GM23248 (cell line): ENCODE results near the gene NVL. TPM values are rescaled to one million over a fixed set of nuclear protein-coding genes. Genes with fewer than 3 reads are reported as not detected.

Source experiments
- DNase-seq: peaks from one replicate; pipeline ENCODE4 v3.0.0-alpha.2; 2015
- H2AFZ ChIP-seq: fragments of 200-600 bp; sonication (generic); 2 replicates; pipeline ENCODE4 v1.6.1; 2016; ENCODE audit warnings: antibody characterized with exemption
- H3F3A ChIP-seq: fragments of 200-600 bp; sonication (generic); 2 replicates; pipeline ENCODE4 v1.6.1; 2016; ENCODE audit warnings: mild to moderate bottlenecking, antibody characterized with exemption, mixed run types; ENCODE audit not compliant: insufficient read depth
- H3K27ac ChIP-seq: fragments of 200-600 bp; sonication (generic); 2 replicates; pipeline ENCODE4 v1.5.1; 2016; ENCODE audit warnings: mild to moderate bottlenecking
- H3K27me3 ChIP-seq: fragments of 200-600 bp; sonication (generic); replicated peaks from 2 replicates; pipeline ENCODE4 v1.6.1; 2016; ENCODE audit warnings: mild to moderate bottlenecking; ENCODE audit not compliant: insufficient read depth
- H3K36me3 ChIP-seq: fragments of 200-600 bp; sonication (generic); 2 replicates; pipeline ENCODE4 v1.6.1; 2016; ENCODE audit warnings: low read depth, mild to moderate bottlenecking
- H3K4me1 ChIP-seq: fragments of 200-600 bp; sonication (generic); 2 replicates; pipeline ENCODE4 v1.6.1; 2016; ENCODE audit warnings: mild to moderate bottlenecking; ENCODE audit not compliant: insufficient read depth
- H3K4me2 ChIP-seq: fragments of 200-600 bp; sonication (generic); one replicate; pipeline ENCODE4 v1.6.1; 2016; ENCODE audit warnings: mild to moderate bottlenecking; ENCODE audit not compliant: unreplicated experiment
- H3K4me3 ChIP-seq: fragments of 200-600 bp; sonication (generic); 2 replicates; pipeline ENCODE4 v1.5.1; 2016; ENCODE audit warnings: mild to moderate bottlenecking
- H3K79me2 ChIP-seq: fragments of 200-600 bp; sonication (generic); 2 replicates; pipeline ENCODE4 v1.6.1; 2016; ENCODE audit warnings: mild to moderate bottlenecking; ENCODE audit not compliant: insufficient read depth
- H3K9ac ChIP-seq: fragments of 200-600 bp; sonication (generic); 2 replicates; pipeline ENCODE4 v1.6.1; 2016; ENCODE audit warnings: mild to moderate bottlenecking
- H3K9me2 ChIP-seq: fragments of 200-600 bp; sonication (generic); 2 replicates; pipeline ENCODE4 v1.6.1; 2016; ENCODE audit warnings: mixed run types, mild to moderate bottlenecking, moderate library complexity; ENCODE audit not compliant: insufficient read depth
- H3K9me3 ChIP-seq: fragments of 200-600 bp; sonication (generic); one replicate; pipeline ENCODE4 v1.6.1; 2017; ENCODE audit warnings: low read depth
- H4K20me1 ChIP-seq: fragments of 200-600 bp; sonication (generic); 2 replicates; pipeline ENCODE4 v1.6.0; 2016; ENCODE audit not compliant: insufficient read depth
- EZH2 ChIP-seq: fragments of 200-600 bp; sonication (generic); IDR thresholded peaks from 2 replicates; pipeline ENCODE4 v1.6.1; 2018; ENCODE audit warnings: antibody characterized with exemption, mild to moderate bottlenecking; ENCODE audit not compliant: insufficient read depth, poor library complexity, severe bottlenecking
- EZH2phosphoT487 ChIP-seq: fragments of 200-600 bp; sonication (generic); IDR thresholded peaks from 2 replicates; pipeline ENCODE4 v1.6.1; 2018; ENCODE audit warnings: antibody characterized with exemption, moderate library complexity, mild to moderate bottlenecking, low read depth; ENCODE audit not compliant: insufficient read depth
- WGBS, 2 experiments: methylation state at CpG; one replicate each; pipeline ENCODE4 v1.1.6; 2015 to 2017; ENCODE audit warnings: low lambda C conversion rate in 2 of 2, low coverage in 1 of 2; ENCODE audit errors: missing lambda C conversion rate in 2 of 2; 5-methylcytosine and 5-hydroxymethylcytosine counted together
- in situ Hi-C: fragments of 300-500 bp; cut with MboI; formaldehyde crosslinking; loops from 2 replicates; pipeline ENCODE4 v1.15.0; 2020
- polyA plus RNA-seq: library from polyadenylated mRNA; unstranded; fragments of >200 nt; fragmentation: Nextera tagmentation; extraction: Ambion mirVana; gene quantifications from 2 replicates; pipeline ENCODE4 v1.2.1, GENCODE V29; 2016
- total RNA-seq: library from RNA; depleted of rRNA; stranded (reverse); fragments of >200 nt; shearing (Covaris generic); gene quantifications from 2 replicates; pipeline ENCODE4 v1.2.3, GENCODE V29; 2014; rRNA removed

Gene NVL
- 25.8 and 28.3 TPM in 2 replicates for total RNA-seq
- 17.9 and 20.6 TPM in 2 replicates for polyA plus RNA-seq

DNA sequence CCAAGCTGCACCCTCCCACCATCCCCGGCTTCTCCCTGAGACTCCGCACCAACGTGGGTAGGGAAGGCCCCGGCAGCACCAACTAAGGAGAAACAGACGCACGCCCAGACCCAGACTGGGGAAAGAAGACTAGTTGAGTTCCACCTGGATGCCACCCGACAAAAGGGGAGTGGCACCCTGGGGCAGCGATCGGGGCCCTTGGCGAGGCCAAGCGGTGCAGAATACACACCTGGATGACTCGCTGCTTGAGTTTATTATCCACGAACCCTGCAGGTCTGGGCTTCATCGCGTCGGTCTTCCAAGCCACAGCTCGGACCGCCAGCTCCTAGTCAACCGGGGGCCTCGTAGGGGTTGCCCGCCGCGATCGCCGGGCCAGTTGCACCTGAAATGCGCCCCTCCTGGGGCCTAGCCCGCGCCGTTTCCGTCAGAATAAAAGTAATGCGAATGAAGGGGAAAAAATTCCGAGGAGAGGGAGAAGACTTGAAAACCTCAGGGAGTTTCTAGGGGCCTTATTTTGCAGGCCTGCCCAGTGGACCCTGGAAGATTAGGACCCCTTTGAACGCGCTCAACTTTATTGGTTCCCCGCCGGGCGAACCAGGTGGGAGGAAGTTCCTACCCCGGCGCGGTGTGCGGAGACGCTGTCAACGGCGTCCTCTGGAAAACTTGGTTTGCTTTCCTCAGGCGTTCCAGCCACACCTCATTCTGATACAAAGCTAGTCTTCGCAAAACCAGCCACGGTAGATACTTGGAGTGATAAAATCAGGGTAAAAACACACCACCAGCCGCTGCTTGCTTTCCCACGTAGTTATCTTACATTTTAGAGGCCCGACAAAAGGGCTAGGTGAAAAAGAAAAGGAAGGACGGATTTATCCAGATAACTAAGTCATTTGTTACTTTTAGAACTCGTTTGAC lies at the start of gene NVL:
NVL (minus strand) TSS at position 331 of the 912 bp plus-strand sequence; CDS start at position 286, 45 bp downstream.
- H3K27ac ChIP-seq, result peak within 1 kb of the TSS; percentile 88
- H3K9ac ChIP-seq, result peak within 1 kb of the TSS; percentile 87
- no peaks in the 10 kb centered on the region for H3K27me3 ChIP-seq
- peak within 1 kb of the TSS; percentile 75 for H3K4me2 ChIP-seq
- peak; percentile 96 for DNase-seq
- H3K36me3 ChIP-seq, result no peaks in the 10 kb centered on the region
- TF ChIP-seq EZH2phosphoT487 (no peak), EZH2 (no peak)
- H3K4me3 ChIP-seq, result peak within 1 kb of the TSS; percentile 99
- peaks cover 48% of the 10 kb centered on the region for H3K79me2 ChIP-seq
- no peaks in the 10 kb centered on the region for H3K9me3 ChIP-seq
- H3K4me1 ChIP-seq, result peaks cover 11% of the 10 kb centered on the region; the same call in 1 of the 2 replicates
- 1% methylated on average over 52 of the region's 52 CpGs for WGBS, 2 experiments
- H4K20me1 ChIP-seq, result no peaks in the 10 kb centered on the region
- peak within 1 kb of the TSS; percentile 96 for H2AFZ ChIP-seq
- in situ Hi-C loops, result loop anchor here (10.0 kb wide), 1 partner anchor 205 kb away; no protein-coding TSS in a partner anchor
- peaks cover 19% of the 10 kb centered on the region for H3F3A ChIP-seq
- H3K9me2 ChIP-seq, result no peaks in the 10 kb centered on the region

DNA sequence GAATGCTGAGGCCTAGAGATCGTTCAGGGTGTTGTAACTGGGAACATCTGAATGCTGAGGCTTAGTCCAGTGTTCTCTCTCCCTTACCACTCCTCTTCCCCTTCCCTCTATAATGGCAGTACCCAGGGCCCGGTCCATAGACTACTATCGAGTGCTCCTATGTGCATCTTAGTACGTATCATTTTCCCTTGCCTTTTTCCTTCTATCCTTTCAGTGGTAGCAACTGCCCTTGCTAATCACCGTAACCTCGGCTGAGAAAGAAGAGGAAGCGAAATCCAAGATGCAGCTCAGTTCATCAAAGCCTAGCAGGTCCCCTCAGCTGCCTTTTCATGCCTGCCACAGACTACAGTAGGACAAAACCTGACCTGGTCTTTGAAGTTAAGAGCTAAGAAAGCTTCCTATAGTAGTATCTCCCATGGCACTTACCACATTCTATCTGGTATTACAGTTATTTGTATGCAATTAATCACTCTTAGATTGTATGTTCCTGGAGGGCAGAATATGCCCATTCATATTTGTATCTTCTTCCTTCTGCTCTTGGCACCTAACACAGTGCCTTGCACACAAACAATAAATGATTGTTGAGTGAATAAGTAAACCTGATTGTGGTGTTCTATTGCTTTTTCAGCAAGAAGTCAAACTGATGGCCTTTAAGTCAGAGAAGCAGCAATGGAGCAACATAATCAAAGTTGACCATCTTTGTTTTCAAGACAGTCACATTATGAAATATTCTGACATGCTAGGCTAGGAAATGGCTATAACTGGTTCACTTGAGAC lies 49.1 kb upstream of the NVL start:
- Histone ChIP-seq H3K4me1 (peaks cover 19% of the 10 kb centered on the region), H3K4me3 (no peak overlapping the region), H3K27me3 (no peaks in the 10 kb centered on the region), H3K9me3 (no peaks in the 10 kb centered on the region), H3K36me3 (peaks cover 26% of the 10 kb centered on the region; the same call in 1 of the 2 replicates), H3K4me2 (no peak overlapping the region), H3K9ac (no peak overlapping the region), H3F3A (peaks cover 79% of the 10 kb centered on the region), H3K27ac (no peak overlapping the region), H2AFZ (no peak overlapping the region), H3K9me2 (no peaks in the 10 kb centered on the region), H3K79me2 (peaks cover 12% of the 10 kb centered on the region), H4K20me1 (no peaks in the 10 kb centered on the region)
- in situ Hi-C loops, result no loop called here
- WGBS, 2 experiments, result 90 to 93% methylated on average over 7 of the region's 7 CpGs
- no peak for TF ChIP-seq EZH2
- TF ChIP-seq EZH2phosphoT487, result no peak
- no peak for DNase-seq

DNA sequence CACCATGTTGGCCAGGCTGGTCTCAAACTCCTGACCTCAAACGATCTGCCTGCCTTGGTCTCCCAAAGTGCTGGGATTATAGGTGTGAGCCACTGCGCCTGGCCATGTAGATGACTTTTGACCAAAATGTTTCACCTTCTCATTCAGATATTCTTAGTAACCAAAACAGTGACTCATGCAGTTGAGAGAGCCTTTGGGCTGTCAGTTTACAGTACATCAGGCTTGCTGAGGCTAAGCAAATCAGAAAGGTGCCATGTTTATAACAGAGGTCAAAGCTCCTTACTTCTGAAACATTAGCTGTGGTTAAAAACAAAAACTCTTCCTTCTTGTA lies 47.7 kb upstream of the NVL start:
- TF ChIP-seq EZH2 (no peak), EZH2phosphoT487 (no peak)
- in situ Hi-C loops, result no loop called here
- no peak overlapping the region for H2AFZ ChIP-seq
- no peak overlapping the region for H3K4me3 ChIP-seq
- H3K27ac ChIP-seq, result peak overlapping the region; percentile 13
- WGBS, 2 experiments, result 84 to 93% methylated on average over 2 of the region's 2 CpGs
- no peaks in the 10 kb centered on the region for H3K27me3 ChIP-seq
- H3K4me1 ChIP-seq, result peaks cover 19% of the 10 kb centered on the region
- peaks cover 31% of the 10 kb centered on the region; the same call in 1 of the 2 replicates for H3K36me3 ChIP-seq
- H3K9ac ChIP-seq, result no peak overlapping the region
- peaks cover 26% of the 10 kb centered on the region for H3K79me2 ChIP-seq
- no peaks in the 10 kb centered on the region for H3K9me3 ChIP-seq
- DNase-seq, result peak; percentile 57
- no peaks in the 10 kb centered on the region for H3K9me2 ChIP-seq
- no peak overlapping the region for H3K4me2 ChIP-seq
- peaks cover 67% of the 10 kb centered on the region for H3F3A ChIP-seq
- no peaks in the 10 kb centered on the region for H4K20me1 ChIP-seq

DNA sequence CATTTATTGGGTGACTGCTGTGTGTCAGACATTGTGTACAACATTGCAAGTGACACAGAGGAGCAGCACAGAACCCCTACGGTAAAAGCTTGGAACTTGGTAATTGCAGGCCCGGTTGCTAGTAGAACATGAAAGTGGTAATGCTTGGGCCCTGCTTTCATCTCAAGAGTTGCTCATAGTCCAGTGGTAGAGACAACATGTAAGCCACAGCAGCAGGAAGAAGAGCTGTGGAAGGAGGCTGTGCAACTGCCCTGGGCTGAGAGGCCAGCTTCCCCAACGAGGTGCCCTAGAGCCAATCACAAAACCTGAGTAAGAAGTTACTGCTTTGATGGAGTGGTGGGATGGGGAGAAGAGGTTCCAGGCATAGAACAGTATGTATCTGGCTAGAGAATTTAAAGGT lies 45.1 kb upstream of the NVL start:
- peaks cover 46% of the 10 kb centered on the region for H3K79me2 ChIP-seq
- in situ Hi-C loops, result no loop called here
- H3K9ac ChIP-seq, result no peak overlapping the region
- no peaks in the 10 kb centered on the region for H3K9me2 ChIP-seq
- TF ChIP-seq EZH2 (no peak), EZH2phosphoT487 (no peak)
- peaks cover 50% of the 10 kb centered on the region for H3K36me3 ChIP-seq
- H3F3A ChIP-seq, result peaks cover 51% of the 10 kb centered on the region
- H3K4me1 ChIP-seq, result peaks cover 19% of the 10 kb centered on the region
- no peak overlapping the region for H3K27ac ChIP-seq
- H3K9me3 ChIP-seq, result no peaks in the 10 kb centered on the region
- no peaks in the 10 kb centered on the region for H3K27me3 ChIP-seq
- no peaks in the 10 kb centered on the region for H4K20me1 ChIP-seq
- no peak overlapping the region for H3K4me3 ChIP-seq
- no peak for DNase-seq
- H3K4me2 ChIP-seq, result no peak overlapping the region
- 81 to 88% methylated on average over 3 of the region's 3 CpGs for WGBS, 2 experiments
- H2AFZ ChIP-seq, result no peak overlapping the region
